Caco-2 (cell line): ENCODE results near the gene C22orf39. TPM values are rescaled to one million over a fixed set of nuclear protein-coding genes. Genes with fewer than 3 reads are reported as not detected.

Source experiments
- BruUV-seq: library from RNA; stranded (reverse); fragments of 400-500 nt; replicated peaks from 2 replicates; lab custom pipeline; 2021; lab: Mats Ljungman, UMichigan
- CTCF ChIA-PET: fragments of 300-600 bp; sonication (Branson Sonifier 250); formaldehyde crosslinking; loops from one replicate; lab custom pipeline; 2022; ENCODE audit warnings: antibody characterized with exemption; lab: Charles Lee
- POLR2A ChIA-PET: fragments of 300-600 bp; sonication (Branson Sonifier 250); formaldehyde crosslinking; loops from one replicate; lab custom pipeline; 2022; ENCODE audit warnings: antibody characterized with exemption; lab: Charles Lee
- DNase-seq, 2 experiments: peaks; one replicate each; pipeline versions ENCODE4 v3.0.0 to v3.0.0-alpha.2; 2020 to 2022
- H3K27me3 ChIP-seq: replicated peaks from 2 replicates; pipeline ENCODE4 v1.6.0; 2011; ENCODE audit warnings: low read length; ENCODE audit not compliant: control insufficient read depth, insufficient read depth
- H3K36me3 ChIP-seq: 2 replicates; pipeline ENCODE4 v1.5.1; 2011; ENCODE audit warnings: low read length; ENCODE audit not compliant: control insufficient read depth, insufficient read depth
- H3K4me1 ChIP-seq: fragments of 250-450 bp; sonication (Bioruptor Pico); 2 replicates; pipeline ENCODE4 v1.5.1; 2020; ENCODE audit warnings: mild to moderate bottlenecking
- H3K4me3 ChIP-seq: 2 replicates; pipeline ENCODE4 v1.5.1; 2011; ENCODE audit warnings: low read depth, mild to moderate bottlenecking, control low read depth, low read length
- H3K9me3 ChIP-seq: fragments of 250-450 bp; sonication (Bioruptor Pico); 2 replicates; pipeline ENCODE4 v1.5.1; 2020; ENCODE audit warnings: mild to moderate bottlenecking, moderate library complexity
- H3K27ac Mint-ChIP-seq: one replicate; pipeline ENCODE4 v1.8.0; 2022; ENCODE audit warnings: mixed read lengths; ENCODE audit not compliant: unreplicated experiment
- H3K27me3 Mint-ChIP-seq: one replicate; pipeline ENCODE4 v1.8.0; 2022; ENCODE audit warnings: mixed read lengths; ENCODE audit not compliant: insufficient read depth, unreplicated experiment
- H3K36me3 Mint-ChIP-seq: one replicate; pipeline ENCODE4 v1.8.0; 2022; ENCODE audit warnings: mild to moderate bottlenecking, mixed read lengths; ENCODE audit not compliant: insufficient read depth, unreplicated experiment
- H3K4me1 Mint-ChIP-seq: one replicate; pipeline ENCODE4 v1.8.0; 2022; ENCODE audit warnings: low read depth, mixed read lengths; ENCODE audit not compliant: unreplicated experiment
- H3K4me3 Mint-ChIP-seq: one replicate; pipeline ENCODE4 v1.8.0; 2022; ENCODE audit warnings: mild to moderate bottlenecking, moderate library complexity, mixed read lengths; ENCODE audit not compliant: unreplicated experiment
- H3K9me3 Mint-ChIP-seq: one replicate; pipeline ENCODE4 v1.8.0; 2022; ENCODE audit warnings: mixed read lengths; ENCODE audit not compliant: unreplicated experiment
- CTCF ChIP-seq, 2 experiments: fragments of 200-600 bp in 1 of 2; IDR thresholded peaks; 1 replicate in 1 of 2; 2 replicates in 1 of 2; pipeline versions ENCODE4 v1.5.1 to v1.8.0; 2011 to 2022; ENCODE audit warnings: antibody characterized with exemption in 1 of 2, control low read depth in 1 of 2, inconsistent platforms in 1 of 2, low read depth in 1 of 2, low read length in 1 of 2, mild to moderate bottlenecking in 1 of 2, moderate library complexity in 1 of 2; ENCODE audit not compliant: insufficient read depth in 1 of 2, severe bottlenecking in 1 of 2, unreplicated experiment in 1 of 2
- intact Hi-C: fragments of 100-400 bp; cut with micrococcal nuclease; formaldehyde crosslinking; loops from one replicate; pipeline ENCODE4 v1.10.0; 2022; ENCODE audit not compliant: unreplicated experiment
- total RNA-seq: library from RNA; stranded (reverse); gene quantifications from 2 replicates; pipeline ENCODE4 v1.2.3, GENCODE V29; 2022

C22orf39 gene
- total RNA-seq, 1 experiment from 2014 or later, result 36.1 TPM

GRCh38 chr22:19495562-19496323, 48.2 kb upstream of the C22orf39 start:
- Mint-ChIP-seq H3K9me3 (no peaks in the 10 kb centered on the region), H3K36me3 (peaks cover 35% of the 10 kb centered on the region), H3K4me3 (no peak overlapping the region), H3K27ac (no peak overlapping the region), H3K4me1 (no peaks in the 10 kb centered on the region), H3K27me3 (no peaks in the 10 kb centered on the region)
- POLR2A ChIA-PET, result interaction anchor here (1.0 kb wide), 1 partner anchor 16 kb away, joined by 5 read pairs; the partner anchor contains the start of gene CDC45
- Histone ChIP-seq H3K36me3 (no peaks in the 10 kb centered on the region), H3K27me3 (no peaks in the 10 kb centered on the region), H3K9me3 (no peaks in the 10 kb centered on the region), H3K4me3 (no peak overlapping the region), H3K4me1 (no peaks in the 10 kb centered on the region)
- intact Hi-C loops, result no loop called here
- no peak for DNase-seq
- CTCF ChIA-PET, result interaction anchor here (0.6 to 1.0 kb wide), 2 partner anchors 10 to 134 kb away, joined by 3 read pairs; no protein-coding TSS in a partner anchor
- no peak for TF ChIP-seq CTCF (IDR thresholded peaks at IDR 0.05; ENCODE audit: insufficient read depth in 1 of 2, low read depth in 1 of 2, low read length in 1 of 2, severe bottlenecking in 1 of 2, unreplicated experiment in 1 of 2)
- no TSS peak for BruUV-seq

GRCh38 chr22:19494676-19495173, 47.2 kb upstream of the C22orf39 start:
- Histone ChIP-seq H3K4me3 (no peak overlapping the region), H3K36me3 (no peaks in the 10 kb centered on the region), H3K4me1 (no peaks in the 10 kb centered on the region), H3K27me3 (no peaks in the 10 kb centered on the region), H3K9me3 (no peaks in the 10 kb centered on the region)
- Mint-ChIP-seq H3K36me3 (peaks cover 41% of the 10 kb centered on the region), H3K4me3 (no peak overlapping the region), H3K9me3 (no peaks in the 10 kb centered on the region), H3K4me1 (no peaks in the 10 kb centered on the region), H3K27me3 (no peaks in the 10 kb centered on the region), H3K27ac (no peak overlapping the region)
- no TSS peak for BruUV-seq
- POLR2A ChIA-PET, result no interaction called here
- DNase-seq, result no peak
- TF ChIP-seq CTCF (IDR thresholded peaks at IDR 0.05; ENCODE audit: insufficient read depth in 1 of 2, low read depth in 1 of 2, low read length in 1 of 2, severe bottlenecking in 1 of 2, unreplicated experiment in 1 of 2), result no peak
- CTCF ChIA-PET, result no interaction called here
- intact Hi-C loops, result no loop called here

GRCh38 chr22:19494001-19494560, 46.6 kb upstream of the C22orf39 start:
- Mint-ChIP-seq H3K27ac (no peak overlapping the region), H3K27me3 (no peaks in the 10 kb centered on the region), H3K4me1 (no peaks in the 10 kb centered on the region), H3K9me3 (no peaks in the 10 kb centered on the region), H3K4me3 (no peak overlapping the region), H3K36me3 (peaks cover 46% of the 10 kb centered on the region)
- BruUV-seq, result no TSS peak
- Histone ChIP-seq H3K27me3 (no peaks in the 10 kb centered on the region), H3K9me3 (no peaks in the 10 kb centered on the region), H3K4me1 (no peaks in the 10 kb centered on the region), H3K36me3 (no peaks in the 10 kb centered on the region), H3K4me3 (no peak overlapping the region)
- DNase-seq, result no peak
- ChIA-PET CTCF (no interaction called here), POLR2A (no interaction called here)
- intact Hi-C loops, result no loop called here
- no peak for TF ChIP-seq CTCF (IDR thresholded peaks at IDR 0.05; ENCODE audit: insufficient read depth in 1 of 2, low read depth in 1 of 2, low read length in 1 of 2, severe bottlenecking in 1 of 2, unreplicated experiment in 1 of 2)
